ENCODE results near the gene PTPN6. TPM values are rescaled to one million over a fixed set of nuclear protein-coding genes. Genes with fewer than 3 reads are reported as not detected.
A peak's percentile ranks its signal among the peaks of the same experiment; 100 is the strongest.

The PTPN6 gene
- total and polyA plus RNA-seq, 10 of the 15 experiments (the other 5 are each of a cell fraction or from before 2014, with no cell fraction given), result 229 to 457 (median 370) TPM

GRCh38 chr12:6938353-6939190, 12.6 kb upstream of the PTPN6 start (continued):
- TF ChIP-seq SMARCA5 (IDR thresholded peaks at IDR 0.05), result no peak
- TF ChIP-seq ZNF24 (IDR thresholded peaks at IDR 0.05), result no peak
- TF ChIP-seq, protein P1, sequence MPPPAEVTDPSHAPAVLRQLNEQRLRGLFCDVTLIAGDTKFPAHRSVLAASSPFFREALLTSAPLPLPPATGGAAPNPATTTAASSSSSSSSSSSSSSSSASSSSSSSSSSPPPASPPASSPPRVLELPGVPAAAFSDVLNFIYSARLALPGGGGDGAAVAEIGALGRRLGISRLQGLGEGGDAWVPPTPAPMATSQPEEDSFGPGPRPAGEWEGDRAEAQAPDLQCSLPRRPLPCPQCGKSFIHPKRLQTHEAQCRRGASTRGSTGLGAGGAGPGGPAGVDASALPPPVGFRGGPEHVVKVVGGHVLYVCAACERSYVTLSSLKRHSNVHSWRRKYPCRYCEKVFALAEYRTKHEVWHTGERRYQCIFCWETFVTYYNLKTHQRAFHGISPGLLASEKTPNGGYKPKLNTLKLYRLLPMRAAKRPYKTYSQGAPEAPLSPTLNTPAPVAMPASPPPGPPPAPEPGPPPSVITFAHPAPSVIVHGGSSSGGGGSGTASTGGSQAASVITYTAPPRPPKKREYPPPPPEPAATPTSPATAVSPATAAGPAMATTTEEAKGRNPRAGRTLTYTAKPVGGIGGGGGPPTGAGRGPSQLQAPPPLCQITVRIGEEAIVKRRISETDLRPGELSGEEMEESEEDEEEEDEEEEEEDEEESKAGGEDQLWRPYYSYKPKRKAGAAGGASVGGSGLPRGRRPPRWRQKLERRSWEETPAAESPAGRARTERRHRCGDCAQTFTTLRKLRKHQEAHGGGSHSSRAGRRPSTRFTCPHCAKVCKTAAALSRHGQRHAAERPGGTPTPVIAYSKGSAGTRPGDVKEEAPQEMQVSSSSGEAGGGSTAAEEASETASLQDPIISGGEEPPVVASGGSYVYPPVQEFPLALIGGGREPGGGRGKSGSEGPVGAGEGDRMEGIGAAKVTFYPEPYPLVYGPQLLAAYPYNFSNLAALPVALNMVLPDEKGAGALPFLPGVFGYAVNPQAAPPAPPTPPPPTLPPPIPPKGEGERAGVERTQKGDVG (CRISPR knock-in tag; IDR thresholded peaks at IDR 0.05), result no peak
- TF ChIP-seq TCF12 (IDR thresholded peaks at IDR 0.05; ENCODE audit: low read depth, low read length), result no peak
- TF ChIP-seq CHD2 (IDR thresholded peaks at IDR 0.05; ENCODE audit: borderline replicate concordance, low read depth, low read length), result 0 out of 2 replicates have a peak, but pooled peaks have one; percentile 13
- no peak for TF ChIP-seq HDAC2 (IDR thresholded peaks at IDR 0.05)
- TF ChIP-seq SKIL (IDR thresholded peaks at IDR 0.05; ENCODE audit: low read depth, poor library complexity, severe bottlenecking), result no peak
- TF ChIP-seq, protein P2, sequence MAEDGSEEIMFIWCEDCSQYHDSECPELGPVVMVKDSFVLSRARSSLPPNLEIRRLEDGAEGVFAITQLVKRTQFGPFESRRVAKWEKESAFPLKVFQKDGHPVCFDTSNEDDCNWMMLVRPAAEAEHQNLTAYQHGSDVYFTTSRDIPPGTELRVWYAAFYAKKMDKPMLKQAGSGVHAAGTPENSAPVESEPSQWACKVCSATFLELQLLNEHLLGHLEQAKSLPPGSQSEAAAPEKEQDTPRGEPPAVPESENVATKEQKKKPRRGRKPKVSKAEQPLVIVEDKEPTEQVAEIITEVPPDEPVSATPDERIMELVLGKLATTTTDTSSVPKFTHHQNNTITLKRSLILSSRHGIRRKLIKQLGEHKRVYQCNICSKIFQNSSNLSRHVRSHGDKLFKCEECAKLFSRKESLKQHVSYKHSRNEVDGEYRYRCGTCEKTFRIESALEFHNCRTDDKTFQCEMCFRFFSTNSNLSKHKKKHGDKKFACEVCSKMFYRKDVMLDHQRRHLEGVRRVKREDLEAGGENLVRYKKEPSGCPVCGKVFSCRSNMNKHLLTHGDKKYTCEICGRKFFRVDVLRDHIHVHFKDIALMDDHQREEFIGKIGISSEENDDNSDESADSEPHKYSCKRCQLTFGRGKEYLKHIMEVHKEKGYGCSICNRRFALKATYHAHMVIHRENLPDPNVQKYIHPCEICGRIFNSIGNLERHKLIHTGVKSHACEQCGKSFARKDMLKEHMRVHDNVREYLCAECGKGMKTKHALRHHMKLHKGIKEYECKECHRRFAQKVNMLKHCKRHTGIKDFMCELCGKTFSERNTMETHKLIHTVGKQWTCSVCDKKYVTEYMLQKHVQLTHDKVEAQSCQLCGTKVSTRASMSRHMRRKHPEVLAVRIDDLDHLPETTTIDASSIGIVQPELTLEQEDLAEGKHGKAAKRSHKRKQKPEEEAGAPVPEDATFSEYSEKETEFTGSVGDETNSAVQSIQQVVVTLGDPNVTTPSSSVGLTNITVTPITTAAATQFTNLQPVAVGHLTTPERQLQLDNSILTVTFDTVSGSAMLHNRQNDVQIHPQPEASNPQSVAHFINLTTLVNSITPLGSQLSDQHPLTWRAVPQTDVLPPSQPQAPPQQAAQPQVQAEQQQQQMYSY (CRISPR knock-in tag; IDR thresholded peaks at IDR 0.05), result no peak
- TF ChIP-seq DPF2 (IDR thresholded peaks at IDR 0.05), result no peak
- TF ChIP-seq CBX5 (IDR thresholded peaks at IDR 0.05; ENCODE audit: low read depth), result no peak
- TF ChIP-seq ZZZ3 (IDR thresholded peaks at IDR 0.05; ENCODE audit: control insufficient read depth, insufficient read length, low read depth), result no peak
- TF ChIP-seq POLR2A (IDR thresholded peaks at IDR 0.05; ENCODE audit: low read depth, low read length), result peak; percentile 33; the same call in 1 of the 2 replicates
- no peak for TF ChIP-seq CREB1 (IDR thresholded peaks at IDR 0.05; ENCODE audit: low read depth)
- no peak for TF ChIP-seq MEF2A (IDR thresholded peaks at IDR 0.05; ENCODE audit: insufficient read depth, low read depth, low read length)
- no peak for TF ChIP-seq MYB (IDR thresholded peaks at IDR 0.05; ENCODE audit: borderline replicate concordance, low read depth, low read length)

Data from GM12878 (cell line).